ENCODE measurements around the gene GPR158. TPM values are rescaled to one million over a fixed set of nuclear protein-coding genes. Genes with fewer than 3 reads are reported as not detected.
"Not testable (repeated sequence)": the region's sequence is repeated elsewhere in the genome, so short reads cannot be mapped to it uniquely, and the experiment has no call there.

GPR158 gene
- total RNA-seq, 1 donor from 2014 or later: not detected

DNA sequence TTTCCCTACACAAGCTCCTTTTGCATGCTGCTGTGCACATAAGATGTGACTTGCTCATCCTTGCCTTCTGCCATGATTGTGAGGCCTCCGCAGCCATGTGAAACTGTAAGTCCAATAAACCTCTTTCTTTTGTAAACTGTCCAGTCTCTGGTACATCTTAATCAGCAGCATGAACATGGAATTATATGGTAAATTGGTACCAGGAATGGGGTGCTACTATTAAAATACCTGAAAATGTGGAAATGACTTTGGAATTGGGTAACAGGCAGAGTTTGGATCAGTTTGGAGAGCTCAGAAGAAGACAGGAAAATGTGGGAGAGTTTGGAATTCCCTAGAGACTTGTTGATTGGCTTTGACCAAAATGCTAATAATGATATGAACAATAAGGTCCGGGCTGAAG is 181.8 kb downstream of the GPR158 start:
- DNase-seq: no peak
- no peak overlapping the region for H3K4me3 Mint-ChIP-seq
- no peaks in the 10 kb centered on the region for H3K4me1 Mint-ChIP-seq
- H3K27me3 Mint-ChIP-seq: no peaks in the 10 kb centered on the region
- H3K36me3 Mint-ChIP-seq (ENCODE audit: low read depth): no peaks in the 10 kb centered on the region
- peaks cover 4% of the 10 kb centered on the region for H3K9me3 Mint-ChIP-seq
- H3K27ac Mint-ChIP-seq: no peak overlapping the region
- intact Hi-C loops (cut with micrococcal nuclease): no loop called here

- no peak overlapping the region for H3K27ac Mint-ChIP-seq
- H3K4me3 Mint-ChIP-seq: no peak overlapping the region
- DNase-seq: no peak
- H3K4me1 Mint-ChIP-seq: no peaks in the 10 kb centered on the region
- no peaks in the 10 kb centered on the region for H3K27me3 Mint-ChIP-seq
- intact Hi-C loops (cut with micrococcal nuclease): no loop called here
- no peaks in the 10 kb centered on the region for H3K36me3 Mint-ChIP-seq (ENCODE audit: low read depth)
- peaks cover 4% of the 10 kb centered on the region for H3K9me3 Mint-ChIP-seq
Measured at GRCh38 chr10:25357269-25357668, 182.5 kb downstream of the GPR158 start.

DNA sequence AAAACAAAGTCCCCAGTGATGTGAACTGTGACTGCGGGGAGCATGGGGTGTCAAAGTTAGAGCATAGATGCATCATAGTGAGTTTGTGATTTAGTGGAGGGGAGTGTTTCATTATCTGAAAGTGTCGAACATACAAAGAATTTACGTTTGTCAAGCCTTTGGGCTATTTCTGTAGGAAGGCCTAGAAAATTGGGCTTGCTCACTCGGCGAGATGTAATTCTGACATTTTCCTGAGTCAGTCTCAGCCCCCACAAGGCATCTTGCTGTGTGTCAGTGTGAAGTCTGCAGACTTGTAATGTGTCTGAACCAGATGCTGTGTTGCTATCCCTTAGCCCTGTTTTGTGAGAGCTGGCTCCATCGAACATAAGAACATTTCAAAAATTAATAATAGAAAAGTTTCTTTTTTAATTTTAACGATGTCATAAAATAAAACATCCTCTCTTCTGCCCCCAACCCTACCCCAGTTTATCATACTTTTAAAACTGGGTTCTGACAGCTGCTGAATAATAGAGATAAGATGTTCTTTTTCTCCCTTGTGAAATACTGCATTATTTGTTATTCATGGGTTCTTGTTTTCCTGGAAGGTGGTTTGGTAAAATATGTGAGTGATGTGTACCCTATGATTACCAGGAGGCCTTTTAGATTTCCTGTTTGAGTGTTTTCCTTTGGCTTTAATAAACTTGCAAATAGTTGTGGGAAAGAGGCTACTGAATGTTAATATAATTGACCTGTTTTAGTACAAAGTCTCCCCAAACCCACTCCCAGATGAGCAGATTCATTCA is 207.4 kb downstream of the GPR158 start:
- H3K4me3 Mint-ChIP-seq: no peak overlapping the region
- intact Hi-C loops (cut with micrococcal nuclease): no loop called here
- no peaks in the 10 kb centered on the region for H3K36me3 Mint-ChIP-seq (ENCODE audit: low read depth)
- H3K27ac Mint-ChIP-seq: no peak overlapping the region
- DNase-seq: no peak
- H3K4me1 Mint-ChIP-seq: no peaks in the 10 kb centered on the region
- peaks cover 7% of the 10 kb centered on the region for H3K9me3 Mint-ChIP-seq
- no peaks in the 10 kb centered on the region for H3K27me3 Mint-ChIP-seq

- DNase-seq; H3K4me3 Mint-ChIP-seq; intact Hi-C loops (cut with micrococcal nuclease); H3K36me3 Mint-ChIP-seq (ENCODE audit: low read depth); H3K27ac Mint-ChIP-seq; H3K4me1 Mint-ChIP-seq; H3K27me3 Mint-ChIP-seq; H3K9me3 Mint-ChIP-seq: not testable (repeated sequence)
Measured at GRCh38 chr10:25382901-25383300, 208.1 kb downstream of the GPR158 start.

DNA sequence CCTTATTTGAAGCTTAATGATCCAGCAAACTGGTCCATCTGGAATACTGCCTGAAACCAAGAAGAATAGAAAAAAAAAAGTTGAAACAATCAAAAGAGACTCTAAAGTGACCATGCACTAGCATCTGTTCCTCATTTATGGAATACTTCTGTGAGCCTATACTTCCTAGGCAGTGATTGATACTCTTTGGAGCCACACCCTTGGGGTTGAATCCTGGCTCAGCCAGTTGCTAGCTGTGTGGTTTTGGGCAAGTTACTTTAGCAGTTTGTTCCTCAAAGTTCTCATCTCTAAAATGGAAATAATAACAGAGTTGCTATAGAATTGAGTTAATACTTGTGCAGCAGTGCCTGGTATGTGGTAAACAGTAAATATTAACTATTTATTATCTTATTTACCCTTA is 208.9 kb downstream of the GPR158 start:
- no peak overlapping the region for H3K27ac Mint-ChIP-seq
- intact Hi-C loops (cut with micrococcal nuclease): no loop called here

DNA sequence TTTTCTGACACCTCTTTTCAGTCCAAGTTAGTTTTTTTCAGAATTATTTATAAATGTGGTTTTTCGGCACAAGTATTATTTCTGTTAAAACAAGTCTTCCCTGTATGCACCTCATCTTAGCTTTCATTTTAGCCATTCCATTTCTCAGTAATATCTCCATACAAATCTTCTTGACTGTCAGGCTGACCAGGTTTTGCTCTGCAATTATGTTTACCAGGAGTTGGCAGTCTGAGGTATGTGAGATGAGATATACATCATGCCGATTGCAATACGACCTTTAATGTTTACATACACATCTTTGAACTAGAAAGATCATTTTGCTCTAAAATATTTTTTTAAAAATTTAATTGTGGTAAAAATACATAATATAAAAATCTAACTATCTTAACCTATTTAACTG is 209.8 kb downstream of the GPR158 start:
- intact Hi-C loops (cut with micrococcal nuclease): no loop called here
- Mint-ChIP-seq H3K4me3 (no peak overlapping the region), H3K9me3 (peaks cover 7% of the 10 kb centered on the region), H3K36me3 (ENCODE audit: low read depth) (no peaks in the 10 kb centered on the region), H3K27ac (no peak overlapping the region), H3K27me3 (no peaks in the 10 kb centered on the region), H3K4me1 (no peaks in the 10 kb centered on the region)
- DNase-seq: no peak

More for the DNA sequence above, 208.9 kb downstream of the GPR158 start:
- H3K9me3 Mint-ChIP-seq: peaks cover 7% of the 10 kb centered on the region
- no peaks in the 10 kb centered on the region for H3K27me3 Mint-ChIP-seq
- H3K4me1 Mint-ChIP-seq: no peaks in the 10 kb centered on the region
- H3K4me3 Mint-ChIP-seq: no peak overlapping the region
- no peaks in the 10 kb centered on the region for H3K36me3 Mint-ChIP-seq (ENCODE audit: low read depth)
- DNase-seq: no peak

- Mint-ChIP-seq H3K9me3 (peaks cover 13% of the 10 kb centered on the region), H3K27ac (no peak overlapping the region), H3K36me3 (ENCODE audit: low read depth) (no peaks in the 10 kb centered on the region), H3K4me1 (no peaks in the 10 kb centered on the region), H3K27me3 (no peaks in the 10 kb centered on the region), H3K4me3 (no peak overlapping the region)
- intact Hi-C loops (cut with micrococcal nuclease): no loop called here
- DNase-seq: no peak
Measured at GRCh38 chr10:25388188-25388861, 213.5 kb downstream of the GPR158 start.

- Mint-ChIP-seq H3K4me1 (no peaks in the 10 kb centered on the region), H3K9me3 (peaks cover 13% of the 10 kb centered on the region), H3K4me3 (no peak overlapping the region), H3K27me3 (no peaks in the 10 kb centered on the region), H3K36me3 (ENCODE audit: low read depth) (no peaks in the 10 kb centered on the region), H3K27ac (no peak overlapping the region)
- intact Hi-C loops (cut with micrococcal nuclease): no loop called here
- DNase-seq: no peak
Measured at GRCh38 chr10:25388862-25389206, 214.0 kb downstream of the GPR158 start.

GRCh38 chr10:25390733-25391132 is 215.9 kb downstream of the GPR158 start:
- no peaks in the 10 kb centered on the region for H3K27me3 Mint-ChIP-seq
- H3K36me3 Mint-ChIP-seq (ENCODE audit: low read depth): no peaks in the 10 kb centered on the region
- DNase-seq: no peak
- no peaks in the 10 kb centered on the region for H3K4me1 Mint-ChIP-seq
- peaks cover 10% of the 10 kb centered on the region for H3K9me3 Mint-ChIP-seq
- no peak overlapping the region for H3K27ac Mint-ChIP-seq
- intact Hi-C loops (cut with micrococcal nuclease): no loop called here
- H3K4me3 Mint-ChIP-seq: no peak overlapping the region

DNA sequence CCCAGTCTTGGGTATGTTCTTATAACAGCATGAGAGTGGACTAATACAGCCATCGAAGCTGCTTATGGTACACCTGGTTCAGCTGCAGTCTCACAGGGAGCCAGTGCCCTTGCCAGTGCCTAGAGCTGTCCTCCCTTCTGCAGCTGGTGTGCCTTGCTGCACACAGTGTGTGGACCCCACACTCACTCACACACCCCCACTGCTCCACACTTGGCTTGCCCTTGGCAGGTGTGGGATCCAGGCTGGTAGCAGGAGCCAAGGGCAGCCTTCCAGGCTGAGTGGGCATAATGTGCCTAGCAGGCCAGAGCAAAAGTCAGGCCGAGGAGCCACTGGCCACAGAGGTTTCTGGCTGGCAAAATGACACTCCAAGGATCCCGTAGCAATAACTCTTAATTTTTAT is 217.3 kb downstream of the GPR158 start:
- no peaks in the 10 kb centered on the region for H3K36me3 Mint-ChIP-seq (ENCODE audit: low read depth)
- DNase-seq: no peak
- H3K9me3 Mint-ChIP-seq: peaks cover 5% of the 10 kb centered on the region
- H3K4me1 Mint-ChIP-seq: no peaks in the 10 kb centered on the region
- H3K27ac Mint-ChIP-seq: no peak overlapping the region
- no peak overlapping the region for H3K4me3 Mint-ChIP-seq
- intact Hi-C loops (cut with micrococcal nuclease): no loop called here
- no peaks in the 10 kb centered on the region for H3K27me3 Mint-ChIP-seq

DNA sequence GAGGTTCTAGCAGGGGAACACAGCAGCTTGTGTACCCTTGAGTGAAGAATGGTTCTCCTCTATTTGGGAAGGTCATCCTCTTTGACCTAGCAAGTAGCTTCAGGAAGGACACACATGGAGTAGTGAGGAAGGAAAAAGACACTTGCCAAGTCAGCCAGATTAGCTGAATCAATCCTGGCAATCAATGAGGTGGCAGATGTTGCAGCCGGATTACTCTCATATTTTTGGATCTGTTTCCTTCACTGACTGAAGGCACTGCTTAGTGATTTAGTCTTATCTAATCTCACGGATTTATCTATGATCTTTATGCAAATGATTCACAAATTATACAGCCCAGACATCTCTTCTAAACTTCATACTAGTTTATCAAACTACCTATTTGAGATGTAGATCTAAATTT is 218.8 kb downstream of the GPR158 start:
- peaks cover 5% of the 10 kb centered on the region for H3K9me3 Mint-ChIP-seq
- DNase-seq: no peak
- no peaks in the 10 kb centered on the region for H3K36me3 Mint-ChIP-seq (ENCODE audit: low read depth)
- H3K4me3 Mint-ChIP-seq: no peak overlapping the region
- H3K27me3 Mint-ChIP-seq: no peaks in the 10 kb centered on the region
- no peak overlapping the region for H3K27ac Mint-ChIP-seq
- no peaks in the 10 kb centered on the region for H3K4me1 Mint-ChIP-seq
- intact Hi-C loops (cut with micrococcal nuclease): no loop called here

GRCh38 chr10:25398680-25399079 is 223.9 kb downstream of the GPR158 start:
- no peak overlapping the region for H3K27ac Mint-ChIP-seq
- H3K4me1 Mint-ChIP-seq: no peaks in the 10 kb centered on the region
- H3K4me3 Mint-ChIP-seq: no peak overlapping the region
- intact Hi-C loops (cut with micrococcal nuclease): no loop called here
- DNase-seq: no peak
- no peaks in the 10 kb centered on the region for H3K36me3 Mint-ChIP-seq (ENCODE audit: low read depth)
- H3K9me3 Mint-ChIP-seq: no peaks in the 10 kb centered on the region
- H3K27me3 Mint-ChIP-seq: no peaks in the 10 kb centered on the region

DNA sequence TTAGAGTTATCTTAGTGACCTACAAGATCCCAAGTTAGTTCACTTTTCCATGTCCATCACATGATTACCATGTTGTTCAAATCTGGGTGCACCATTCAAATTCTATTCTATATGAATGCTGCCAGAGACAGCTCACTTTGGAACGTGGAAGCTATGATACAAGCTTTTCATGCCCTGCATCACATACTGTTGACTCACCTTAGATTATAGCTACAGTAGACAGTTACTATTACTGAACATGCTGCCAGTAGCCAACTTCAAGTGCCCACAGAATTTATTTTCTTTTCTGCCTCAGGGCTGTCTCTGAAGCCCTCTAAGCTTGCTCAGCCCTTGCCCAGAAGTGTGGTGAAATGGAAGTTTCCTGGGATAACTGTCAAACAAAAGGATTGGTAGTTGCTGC is 231.1 kb downstream of the GPR158 start:
- H3K4me1 Mint-ChIP-seq: no peaks in the 10 kb centered on the region
- H3K36me3 Mint-ChIP-seq (ENCODE audit: low read depth): no peaks in the 10 kb centered on the region
- H3K27ac Mint-ChIP-seq: no peak overlapping the region
- no peaks in the 10 kb centered on the region for H3K27me3 Mint-ChIP-seq
- no peak for DNase-seq
- H3K4me3 Mint-ChIP-seq: no peak overlapping the region
- H3K9me3 Mint-ChIP-seq: no peaks in the 10 kb centered on the region
- intact Hi-C loops (cut with micrococcal nuclease): no loop called here

DNA sequence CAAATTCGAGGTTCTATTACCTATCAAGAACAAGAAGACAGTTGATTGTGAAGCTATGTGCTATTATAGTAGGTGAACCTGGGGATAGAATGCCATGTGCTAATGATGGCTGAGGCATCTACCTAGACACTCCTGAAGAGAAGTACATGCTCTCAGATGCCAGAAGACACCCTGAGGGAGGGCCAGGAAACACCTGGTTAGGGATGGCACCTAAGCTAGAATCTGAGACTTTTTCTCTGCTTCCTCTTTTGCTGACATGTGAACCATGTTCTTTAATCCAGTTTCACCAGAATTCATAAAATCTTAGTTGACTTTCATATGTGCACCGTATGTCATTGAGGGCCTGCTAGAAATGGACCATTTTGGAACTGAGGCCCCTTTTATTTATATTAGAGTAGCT is 242.8 kb downstream of the GPR158 start:
- Mint-ChIP-seq H3K36me3 (ENCODE audit: low read depth) (no peaks in the 10 kb centered on the region), H3K4me1 (no peaks in the 10 kb centered on the region)

DNA sequence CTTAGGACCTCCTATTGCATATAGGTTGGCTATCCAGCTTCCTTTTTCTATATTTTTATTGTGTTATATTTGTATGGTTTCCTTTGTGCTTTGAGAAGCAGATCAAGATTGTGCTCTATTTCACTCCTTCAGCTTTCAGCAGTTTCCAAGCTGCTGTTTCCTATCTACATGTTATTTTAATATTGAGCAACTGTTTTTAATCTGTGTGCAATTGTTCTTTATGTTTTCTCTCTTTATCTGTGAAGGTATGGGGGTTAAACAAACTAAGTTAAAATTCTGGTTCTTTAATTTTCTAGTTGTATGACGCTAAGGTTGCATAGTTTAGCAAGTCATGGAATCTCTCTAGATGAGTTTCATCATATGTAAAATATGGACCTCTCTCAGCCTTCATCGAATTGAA is 251.0 kb downstream of the GPR158 start:
- no peaks in the 10 kb centered on the region for H3K4me1 Mint-ChIP-seq
- H3K4me3 Mint-ChIP-seq: no peak overlapping the region
- H3K9me3 Mint-ChIP-seq: no peaks in the 10 kb centered on the region
- no peak for DNase-seq
- no peak overlapping the region for H3K27ac Mint-ChIP-seq
- intact Hi-C loops (cut with micrococcal nuclease): no loop called here
- no peaks in the 10 kb centered on the region for H3K27me3 Mint-ChIP-seq
- no peaks in the 10 kb centered on the region for H3K36me3 Mint-ChIP-seq (ENCODE audit: low read depth)

More for the DNA sequence above, 242.8 kb downstream of the GPR158 start:
- DNase-seq: no peak
- no peaks in the 10 kb centered on the region for H3K27me3 Mint-ChIP-seq
- H3K27ac Mint-ChIP-seq: no peak overlapping the region
- no peaks in the 10 kb centered on the region for H3K9me3 Mint-ChIP-seq
- intact Hi-C loops (cut with micrococcal nuclease): no loop called here
- no peak overlapping the region for H3K4me3 Mint-ChIP-seq

Data from activated CD4-positive, alpha-beta T cell treated with anti-CD3 and anti-CD28 coated beads, Interleukin-2, amount 10 ng/mL, durations not matched to agents 24 days and 14 days (primary cell).